Stimulated activated CD8-positive, alpha-beta memory T cell treated with anti-CD3 and anti-CD28 coated beads, Interleukin-15, amount 100 ng/mL, for 48 hours (primary cell): ENCODE results near the gene TNNI3.
"Not testable (repeated sequence)": the region's sequence is repeated elsewhere in the genome, so short reads cannot be mapped to it uniquely, and the experiment has no call there.

Experiments
- DNase-seq, 2 donors: peaks; one replicate each; pipeline ENCODE4 v3.0.0-alpha.2; 2020; ENCODE audit warnings: low read depth in 2 of 2

TNNI3 gene

GRCh38 chr19:55113570-55114039 is 43.9 kb downstream of the TNNI3 start:
- DNase-seq = no peak

- no peak for DNase-seq
These were observed 44.6 kb downstream of the TNNI3 start for GRCh38 chr19:55112777-55113569.

- no peak for DNase-seq
These were observed 45.2 kb downstream of the TNNI3 start for GRCh38 chr19:55112246-55112776.

- DNase-seq = no peak
These were observed 46.2 kb downstream of the TNNI3 start for GRCh38 chr19:55111238-55111831.

GRCh38 chr19:55109527-55110291 is 47.8 kb downstream of the TNNI3 start:
- no peak for DNase-seq

GRCh38 chr19:55107252-55107651 is 50.3 kb downstream of the TNNI3 start:
- not testable (repeated sequence) for DNase-seq

GRCh38 chr19:55106591-55106990 is 50.9 kb downstream of the TNNI3 start:
- DNase-seq = no peak

GRCh38 chr19:55105237-55105636 is 52.3 kb downstream of the TNNI3 start:
- DNase-seq = no peak

GRCh38 chr19:55103190-55103589 is 54.3 kb downstream of the TNNI3 start:
- no peak for DNase-seq
